ENCODE results near the gene RAB44.

- TF ChIP-seq CTCF (IDR thresholded peaks at IDR 0.05), result no peak
- no peak for TF ChIP-seq EZH2 (IDR thresholded peaks at IDR 0.05; ENCODE audit: borderline replicate concordance, insufficient read depth, low read depth, low read length, poor library complexity, severe bottlenecking)
These were observed 38.4 kb upstream of the RAB44 start for GRCh38 chr6:36659271-36659670.
